DMS114 treated with DMSO at 0.1 percent for 48 hours (cell line): ENCODE measurements around the gene FAM169A.
"Not testable (repeated sequence)": the region's sequence is repeated elsewhere in the genome, so short reads cannot be mapped to it uniquely, and the experiment has no call there.

Experiments
- DNase-seq: peaks from one replicate; lab custom pipeline; 2025; ENCODE audit not compliant: unreplicated experiment; lab: John Stamatoyannopoulos, UW

FAM169A gene, protein sequence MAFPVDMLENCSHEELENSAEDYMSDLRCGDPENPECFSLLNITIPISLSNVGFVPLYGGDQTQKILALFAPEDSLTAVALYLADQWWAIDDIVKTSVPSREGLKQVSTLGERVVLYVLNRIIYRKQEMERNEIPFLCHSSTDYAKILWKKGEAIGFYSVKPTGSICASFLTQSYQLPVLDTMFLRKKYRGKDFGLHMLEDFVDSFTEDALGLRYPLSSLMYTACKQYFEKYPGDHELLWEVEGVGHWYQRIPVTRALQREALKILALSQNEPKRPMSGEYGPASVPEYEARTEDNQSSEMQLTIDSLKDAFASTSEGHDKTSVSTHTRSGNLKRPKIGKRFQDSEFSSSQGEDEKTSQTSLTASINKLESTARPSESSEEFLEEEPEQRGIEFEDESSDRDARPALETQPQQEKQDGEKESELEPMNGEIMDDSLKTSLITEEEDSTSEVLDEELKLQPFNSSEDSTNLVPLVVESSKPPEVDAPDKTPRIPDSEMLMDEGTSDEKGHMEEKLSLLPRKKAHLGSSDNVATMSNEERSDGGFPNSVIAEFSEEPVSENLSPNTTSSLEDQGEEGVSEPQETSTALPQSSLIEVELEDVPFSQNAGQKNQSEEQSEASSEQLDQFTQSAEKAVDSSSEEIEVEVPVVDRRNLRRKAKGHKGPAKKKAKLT

DNA sequence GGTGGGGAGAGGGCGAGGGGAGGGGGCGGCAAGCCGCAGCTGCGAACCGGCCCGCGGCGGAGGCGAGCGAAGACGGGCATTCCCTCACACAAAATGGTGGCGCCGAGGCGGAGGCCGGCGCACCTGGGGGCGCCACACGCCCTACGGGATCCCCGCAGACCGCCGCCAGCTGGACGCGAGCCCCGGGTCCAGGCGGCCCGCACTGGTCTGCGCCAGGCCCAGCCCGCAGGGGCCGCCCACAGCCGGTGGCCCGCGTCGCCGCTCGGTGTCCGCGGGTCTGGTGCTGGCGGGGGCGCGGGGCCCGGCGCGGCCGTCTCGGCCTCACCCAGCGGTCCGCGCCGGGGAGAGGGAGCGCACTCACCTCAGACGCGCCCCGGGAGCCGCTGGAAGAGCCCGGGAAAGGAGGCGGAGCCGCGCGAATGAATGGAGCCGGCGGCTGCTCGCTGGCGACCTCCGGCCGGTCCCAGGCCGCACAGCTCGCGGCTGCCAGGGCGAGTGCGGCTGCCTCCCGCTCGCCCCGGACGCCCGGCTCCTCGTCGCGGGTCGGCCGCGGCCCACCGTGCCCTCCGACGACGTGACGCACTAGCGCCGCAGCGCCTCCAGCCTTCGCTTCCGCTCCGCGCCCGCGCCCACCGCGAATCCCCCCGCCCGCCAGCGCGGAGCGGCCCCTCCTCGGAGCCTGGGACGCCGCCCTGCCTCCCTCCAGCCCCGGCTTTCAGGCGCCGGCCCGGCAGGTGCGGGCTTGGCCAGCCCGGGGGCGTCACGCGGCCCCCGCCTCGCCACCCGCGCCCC is at the start of gene FAM169A:
Gene FAM169A (minus strand): TSS at position 584 of the 792 bp plus-strand sequence. CDS start 24,711 bp downstream, outside the sequence.
- DNase-seq = no peak

GRCh38 chr5:74915488-74915887 is 49.3 kb upstream of the FAM169A start:
- no peak for DNase-seq

GRCh38 chr5:74911421-74911820 is 45.2 kb upstream of the FAM169A start:
- DNase-seq = not testable (repeated sequence)

DNA sequence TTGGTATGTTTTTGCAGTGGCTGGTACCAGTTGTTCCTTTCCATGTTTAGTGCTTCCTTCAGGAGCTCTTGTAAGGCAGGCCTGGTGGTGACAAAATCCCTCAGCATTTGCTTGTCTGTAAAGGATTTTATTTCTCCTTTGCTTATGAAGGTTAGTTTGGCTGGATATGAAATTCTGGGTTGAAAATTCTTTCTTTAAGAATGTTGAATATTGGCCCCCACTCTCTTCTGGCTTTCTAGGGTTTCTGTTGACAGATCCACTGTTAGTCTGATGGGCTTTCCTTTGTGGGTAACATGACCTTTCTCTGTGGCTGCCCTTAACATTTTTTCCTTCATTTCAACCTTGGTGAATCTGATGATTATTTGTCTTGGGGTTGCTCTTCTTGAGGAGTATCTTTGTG is 43.7 kb upstream of the FAM169A start:
- DNase-seq = not testable (repeated sequence)

- not testable (repeated sequence) for DNase-seq
These were observed 42.0 kb upstream of the FAM169A start for GRCh38 chr5:74908237-74908636.

DNA sequence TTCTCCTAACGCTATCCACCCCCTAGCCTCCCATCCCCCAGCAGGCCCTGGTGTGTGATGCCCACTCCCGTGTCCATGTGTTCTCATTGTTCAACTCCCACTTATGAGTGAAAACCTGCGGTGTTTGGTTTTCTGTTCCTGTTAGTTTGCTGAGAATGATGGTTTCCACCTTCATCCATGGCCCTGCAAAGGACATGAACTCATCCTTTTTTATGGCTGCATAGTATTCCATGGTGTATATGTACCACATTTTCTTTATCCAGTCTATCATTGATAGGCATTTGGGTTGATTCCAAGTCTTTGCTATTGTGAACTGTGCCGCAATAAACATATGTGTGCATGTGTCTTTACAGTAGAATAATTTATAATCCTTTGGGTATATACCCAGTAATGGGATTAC is 38.5 kb upstream of the FAM169A start:
- not testable (repeated sequence) for DNase-seq

DNA sequence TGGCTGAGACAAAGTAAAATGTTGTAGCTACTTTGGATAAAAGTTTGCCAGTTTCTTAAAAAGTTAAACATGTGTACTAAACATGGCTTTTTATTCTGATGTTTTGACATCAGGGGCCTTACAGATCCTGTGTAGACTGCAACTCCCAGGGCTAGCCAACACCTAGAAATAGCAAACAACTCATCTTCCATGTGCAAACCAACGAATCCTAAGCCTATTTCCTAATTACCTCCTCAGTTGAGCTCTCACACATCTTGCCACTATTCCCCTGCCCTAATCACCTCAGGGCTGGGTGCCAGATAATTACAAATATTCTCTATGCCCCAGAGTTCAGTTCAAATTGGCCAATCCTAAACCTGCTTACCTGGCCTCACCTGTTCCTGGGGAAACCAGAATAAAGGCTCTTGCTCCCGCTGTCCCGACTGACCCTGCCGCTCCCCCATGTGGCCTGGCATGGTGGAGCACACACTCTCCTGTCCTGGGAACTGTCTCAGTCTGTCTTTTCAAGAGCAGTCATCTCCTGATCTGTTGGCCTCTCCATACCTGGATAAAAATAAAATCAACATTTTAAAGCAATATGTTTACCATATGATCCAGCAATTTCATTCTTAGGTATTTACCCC is 37.1 kb upstream of the FAM169A start:
- DNase-seq = no peak

DNA sequence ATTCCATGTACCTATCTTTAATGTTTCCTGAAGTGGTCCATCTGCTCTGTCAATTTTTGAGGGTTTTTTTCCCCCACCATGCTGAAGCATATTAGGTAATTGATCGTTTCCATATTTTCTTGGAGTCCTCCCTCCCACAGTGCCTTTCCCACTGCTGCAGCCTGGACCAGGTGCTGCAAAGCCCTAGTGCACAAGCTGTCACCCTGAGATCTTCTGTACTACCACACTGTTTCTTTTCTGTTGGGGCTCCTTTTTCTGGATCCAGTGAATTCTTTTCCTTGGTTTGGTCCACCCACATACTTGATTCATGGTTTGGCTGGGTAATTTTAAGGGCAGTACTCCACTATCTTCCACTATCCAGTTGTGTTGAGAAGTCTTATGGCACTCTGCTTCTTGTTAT is 30.9 kb upstream of the FAM169A start:
- no peak for DNase-seq

GRCh38 chr5:74895906-74896305 is 29.7 kb upstream of the FAM169A start:
- DNase-seq = no peak

GRCh38 chr5:74894351-74894750 is 28.2 kb upstream of the FAM169A start:
- DNase-seq = no peak

DNA sequence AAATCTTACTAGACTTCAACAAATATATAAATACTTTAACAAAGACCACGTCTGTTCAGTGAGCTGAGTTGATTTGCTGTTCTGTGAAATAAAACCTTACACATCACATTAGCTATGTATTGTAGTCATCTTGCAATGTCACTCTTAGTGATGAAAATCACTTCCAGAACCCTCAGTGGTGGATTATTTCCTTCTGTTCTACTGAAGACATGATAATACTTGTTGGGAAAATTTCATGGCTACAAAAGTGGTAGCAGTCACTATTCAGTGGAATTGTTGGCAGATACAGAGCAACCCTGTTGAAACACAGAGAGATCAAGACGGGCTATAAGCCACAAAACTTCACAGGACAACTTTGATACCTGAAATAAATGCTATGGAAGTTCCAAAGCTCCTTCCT is 26.7 kb upstream of the FAM169A start:
- DNase-seq = no peak

GRCh38 chr5:74889523-74890105 is 23.4 kb upstream of the FAM169A start:
- no peak for DNase-seq

DNA sequence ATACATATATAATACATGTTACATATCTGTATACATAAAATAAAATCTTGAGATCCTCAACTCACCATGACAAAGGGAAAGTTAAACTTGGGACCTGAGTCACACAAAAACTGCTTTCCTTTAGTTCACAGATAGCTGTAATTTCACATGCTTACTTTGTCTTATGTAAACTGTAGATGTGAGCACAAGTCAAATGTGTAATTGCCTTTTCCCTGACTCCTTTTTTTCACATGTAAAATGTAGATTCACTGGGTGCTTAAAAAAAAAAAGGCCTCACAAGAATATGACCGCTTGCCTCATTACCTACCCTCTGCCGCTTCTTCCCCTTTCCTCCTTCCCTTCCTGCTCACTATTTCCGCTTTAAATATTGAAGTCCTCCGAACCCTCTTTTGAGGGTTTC is 21.9 kb upstream of the FAM169A start:
- DNase-seq = no peak

- no peak for DNase-seq
These were observed 19.0 kb upstream of the FAM169A start for GRCh38 chr5:74885170-74885569.

GRCh38 chr5:74882379-74883134 is 16.4 kb upstream of the FAM169A start:
- not testable (repeated sequence) for DNase-seq

- DNase-seq = no peak
These were observed 11.6 kb upstream of the FAM169A start for GRCh38 chr5:74877624-74878304.

DNA sequence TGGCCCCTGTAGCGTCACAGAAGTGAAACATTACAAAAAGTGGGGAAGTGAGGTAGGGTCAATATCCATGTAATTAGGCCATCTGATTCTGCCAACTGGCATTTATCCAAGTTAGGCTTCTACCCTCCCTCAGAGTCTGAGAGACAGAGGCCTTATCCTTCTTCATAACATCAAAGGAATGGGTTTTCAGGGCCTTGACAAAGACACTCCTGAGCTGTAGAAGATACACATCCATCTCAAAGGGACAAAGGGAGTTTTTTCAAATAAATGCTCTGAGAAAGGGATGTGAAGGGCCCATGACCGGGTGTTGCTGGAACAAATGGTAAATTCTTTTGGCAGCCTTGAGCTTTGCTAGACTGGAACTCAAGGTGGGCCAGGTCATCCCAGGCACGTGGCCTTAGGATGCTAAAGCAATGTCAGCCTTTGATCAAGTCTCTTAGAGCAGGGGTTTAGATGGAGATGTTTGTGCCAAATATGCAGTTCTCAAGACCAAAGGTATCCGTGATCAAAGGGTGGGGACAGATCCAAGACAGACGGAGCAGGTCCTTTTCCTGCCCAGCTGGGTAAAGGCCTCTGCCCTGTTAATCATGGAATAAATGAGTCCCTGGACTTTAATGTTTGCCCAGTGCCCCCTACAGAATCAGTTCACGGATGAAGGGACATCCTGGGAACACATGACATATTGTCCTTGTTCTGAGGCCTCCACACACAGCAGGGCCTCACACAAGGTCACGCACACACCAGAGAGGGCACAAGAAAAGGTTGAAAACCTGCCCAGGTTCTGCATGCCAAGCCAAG is 10.0 kb upstream of the FAM169A start:
- no peak for DNase-seq

DNA sequence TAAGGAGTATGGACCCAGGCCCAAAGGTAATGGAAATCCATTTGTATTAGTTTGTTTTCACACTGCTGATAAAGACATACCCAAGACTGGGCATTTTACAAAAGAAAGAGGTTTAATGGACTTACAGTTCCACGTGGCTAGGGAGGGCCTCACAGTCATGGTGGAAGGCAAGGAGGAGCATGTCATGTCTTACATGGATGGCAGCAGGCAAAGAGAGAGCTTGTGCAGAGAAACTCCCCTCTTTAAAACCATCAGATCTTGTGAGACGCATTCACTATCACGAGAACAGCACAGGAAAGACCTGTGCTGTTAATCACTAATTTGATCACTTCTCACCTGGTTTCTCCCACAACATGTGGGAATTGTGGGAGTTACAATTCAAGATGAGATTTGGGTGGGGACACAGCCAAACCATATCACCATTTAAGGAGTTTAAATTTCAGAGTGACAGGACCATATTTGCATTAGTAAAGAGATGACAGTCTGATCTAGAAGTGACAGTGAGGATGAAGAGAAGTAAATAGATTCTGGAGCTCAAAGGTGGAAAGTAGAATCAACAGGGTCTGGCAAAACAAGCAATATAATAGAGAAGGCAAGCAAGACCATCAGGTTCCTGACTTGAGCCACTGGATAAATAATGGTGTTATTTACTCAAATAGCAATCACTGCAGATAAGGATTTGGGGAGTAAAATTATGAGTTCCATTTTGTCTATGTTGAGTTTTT is 7.5 kb upstream of the FAM169A start:
- DNase-seq = no peak
